Measurements from ENCODE around the gene INTS11. TPM values are rescaled to one million over a fixed set of nuclear protein-coding genes. Genes with fewer than 3 reads are reported as not detected.

INTS11 gene
- 46.5 to 63.1 TPM (median 58.1 TPM) in 5 replicates for total RNA-seq (2022; extraction: Qiagen RNA extraction)

DNA sequence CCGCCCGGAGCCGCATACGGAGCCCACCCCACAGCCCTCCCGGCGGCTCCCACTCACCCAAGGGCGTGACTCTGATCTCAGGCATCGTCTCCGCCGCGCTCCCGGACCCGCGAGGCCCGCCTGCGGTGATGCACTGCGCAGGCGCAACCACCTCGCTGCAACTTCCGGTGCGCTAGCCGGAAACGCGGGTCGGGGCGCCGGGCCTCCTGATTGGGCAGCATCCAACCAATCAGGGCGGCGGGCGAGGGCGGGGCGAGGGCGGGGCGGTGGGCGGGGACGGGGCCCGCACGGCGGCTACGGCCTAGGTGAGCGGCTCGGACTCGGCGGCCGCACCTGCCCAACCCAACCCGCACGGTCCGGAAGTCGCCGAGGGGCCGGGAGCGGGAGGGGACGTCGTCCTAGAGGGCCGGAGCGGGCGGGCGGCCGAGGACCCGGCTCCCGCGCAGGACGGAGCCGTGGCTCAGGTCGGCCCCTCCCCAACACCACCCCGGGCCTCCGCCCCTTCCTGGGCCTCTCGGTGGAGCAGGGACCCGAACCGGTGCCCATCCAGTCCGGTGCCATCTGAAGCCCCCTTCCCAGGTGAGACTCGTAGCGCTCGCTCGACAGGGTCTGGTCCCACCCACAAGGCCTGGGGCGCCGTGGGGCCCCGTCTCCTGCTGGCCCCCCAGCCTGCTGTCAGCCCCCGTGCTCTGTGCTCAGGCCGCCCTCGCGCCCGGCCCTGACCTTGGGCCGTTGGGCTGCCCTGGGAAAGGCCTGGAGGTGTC lies at the start of gene INTS11, which contains the start of gene CPTP:
Gene INTS11, minus strand, starts transcription at position 137 of the 764 bp plus-strand sequence. Its CDS starts 52 bp downstream, at position 85.
Gene CPTP, plus strand, starts transcription at position 279 of the 764 bp plus-strand sequence. CDS start 2,109 bp downstream, outside the sequence.

DNA sequence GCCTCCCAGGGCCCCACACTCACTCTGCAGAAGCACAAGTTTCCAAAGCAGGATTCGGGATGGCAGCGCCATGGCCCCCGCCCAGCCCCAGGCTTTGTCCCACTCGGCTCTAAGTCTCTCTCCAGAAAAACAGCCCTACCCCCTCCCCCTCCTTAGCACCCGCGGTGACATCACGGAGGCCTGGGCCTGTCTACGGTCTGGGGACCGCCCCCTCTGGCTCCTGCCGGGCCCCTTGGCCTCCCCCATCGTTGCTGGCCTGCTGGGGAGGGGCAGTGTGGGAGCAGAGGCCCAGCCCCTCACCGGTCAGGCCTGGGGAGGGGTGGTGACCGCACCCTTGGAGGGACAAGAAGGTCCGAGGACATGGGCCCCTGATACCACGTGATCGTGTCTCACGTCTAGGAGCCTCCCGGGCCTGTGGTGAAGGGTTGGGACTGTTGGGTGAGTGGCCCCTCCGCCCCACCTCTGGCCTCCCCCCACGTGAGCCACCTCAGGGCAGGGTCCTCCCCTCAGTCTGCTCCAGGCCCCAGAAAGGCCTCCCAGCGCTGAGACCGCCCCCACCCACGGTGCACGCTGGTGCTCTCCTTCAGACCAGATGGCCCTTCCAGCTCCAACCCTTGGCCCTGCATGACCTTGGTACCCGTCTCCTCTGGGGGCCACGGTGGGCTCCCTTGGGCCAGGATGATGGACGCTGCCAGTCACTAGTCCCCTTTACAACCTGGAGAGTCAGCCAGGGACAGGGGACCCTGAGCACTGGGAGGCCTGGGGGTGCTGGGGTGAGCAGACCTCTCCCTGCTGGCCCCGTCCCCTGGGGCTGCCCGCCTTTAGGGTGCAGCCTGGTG lies 34.2 kb upstream of the INTS11 start, which contains the start of gene MXRA8:
Gene MXRA8, minus strand, starts transcription at position 123 of the 839 bp plus-strand sequence. Its CDS starts 51 bp downstream, at position 72.

DNA sequence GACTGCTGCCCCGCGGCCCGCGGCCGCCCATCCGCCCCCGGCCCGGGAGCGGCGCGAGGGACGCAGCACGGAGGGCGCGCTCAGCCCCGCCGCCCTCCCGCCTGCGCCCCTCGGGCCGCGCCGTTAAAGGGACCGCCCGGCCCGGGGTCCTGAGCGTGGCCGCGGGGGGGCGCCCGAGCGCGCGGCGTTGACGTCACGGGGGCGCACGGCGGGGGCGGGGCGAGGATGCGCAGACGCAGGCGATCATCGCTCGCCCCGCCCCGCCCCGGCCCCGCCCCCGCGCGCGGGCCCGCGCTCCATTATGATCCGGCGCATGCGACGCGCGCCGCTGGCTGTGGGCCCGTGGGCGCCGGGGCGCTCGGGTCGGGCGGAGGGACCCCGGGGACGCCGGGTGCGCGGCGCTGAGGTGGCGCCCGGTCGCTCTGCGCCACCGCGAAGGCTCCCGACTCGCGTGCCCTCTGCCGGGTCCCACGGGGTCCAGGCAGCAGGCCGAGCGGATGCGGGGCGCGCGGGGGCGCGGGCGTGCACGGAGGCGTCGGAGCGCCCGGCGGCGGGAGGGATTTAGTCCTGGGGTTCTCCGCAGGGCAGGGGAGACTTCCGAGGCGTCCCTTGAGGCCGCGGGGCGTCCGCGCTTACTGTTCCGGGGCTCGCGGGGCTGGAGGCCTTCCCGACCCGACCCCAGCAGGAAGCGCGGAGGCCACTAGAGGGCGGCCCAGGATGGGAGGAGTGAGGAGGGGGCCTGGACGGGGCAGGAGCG lies 25.0 kb upstream of the INTS11 start, which contains the start of gene DVL1:
Gene DVL1, minus strand, starts transcription at position 163 of the 757 bp plus-strand sequence. CDS start 353 bp downstream, outside the sequence.

DNA sequence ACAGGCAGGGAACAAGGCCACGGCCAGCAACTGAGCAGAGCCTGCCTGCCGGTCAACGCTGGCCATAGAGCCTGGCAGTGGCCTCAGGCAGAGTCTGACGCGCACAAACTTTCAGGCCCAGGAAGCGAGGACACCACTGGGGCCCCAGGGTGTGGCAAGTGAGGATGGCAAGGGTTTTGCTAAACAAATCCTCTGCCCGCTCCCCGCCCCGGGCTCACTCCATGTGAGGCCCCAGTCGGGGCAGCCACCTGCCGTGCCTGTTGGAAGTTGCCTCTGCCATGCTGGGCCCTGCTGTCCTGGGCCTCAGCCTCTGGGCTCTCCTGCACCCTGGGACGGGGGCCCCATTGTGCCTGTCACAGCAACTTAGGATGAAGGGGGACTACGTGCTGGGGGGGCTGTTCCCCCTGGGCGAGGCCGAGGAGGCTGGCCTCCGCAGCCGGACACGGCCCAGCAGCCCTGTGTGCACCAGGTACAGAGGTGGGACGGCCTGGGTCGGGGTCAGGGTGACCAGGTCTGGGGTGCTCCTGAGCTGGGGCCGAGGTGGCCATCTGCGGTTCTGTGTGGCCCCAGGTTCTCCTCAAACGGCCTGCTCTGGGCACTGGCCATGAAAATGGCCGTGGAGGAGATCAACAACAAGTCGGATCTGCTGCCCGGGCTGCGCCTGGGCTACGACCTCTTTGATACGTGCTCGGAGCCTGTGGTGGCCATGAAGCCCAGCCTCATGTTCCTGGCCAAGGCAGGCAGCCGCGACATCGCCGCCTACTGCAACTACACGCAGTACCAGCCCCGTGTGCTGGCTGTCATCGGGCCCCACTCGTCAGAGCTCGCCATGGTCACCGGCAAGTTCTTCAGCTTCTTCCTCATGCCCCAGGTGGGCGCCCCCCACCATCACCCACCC lies 6.9 kb upstream of the INTS11 start, which contains the start of gene TAS1R3:
Gene TAS1R3, plus strand, starts transcription at position 213 of the 898 bp plus-strand sequence. Its CDS starts 66 bp downstream, at position 279.

DNA sequence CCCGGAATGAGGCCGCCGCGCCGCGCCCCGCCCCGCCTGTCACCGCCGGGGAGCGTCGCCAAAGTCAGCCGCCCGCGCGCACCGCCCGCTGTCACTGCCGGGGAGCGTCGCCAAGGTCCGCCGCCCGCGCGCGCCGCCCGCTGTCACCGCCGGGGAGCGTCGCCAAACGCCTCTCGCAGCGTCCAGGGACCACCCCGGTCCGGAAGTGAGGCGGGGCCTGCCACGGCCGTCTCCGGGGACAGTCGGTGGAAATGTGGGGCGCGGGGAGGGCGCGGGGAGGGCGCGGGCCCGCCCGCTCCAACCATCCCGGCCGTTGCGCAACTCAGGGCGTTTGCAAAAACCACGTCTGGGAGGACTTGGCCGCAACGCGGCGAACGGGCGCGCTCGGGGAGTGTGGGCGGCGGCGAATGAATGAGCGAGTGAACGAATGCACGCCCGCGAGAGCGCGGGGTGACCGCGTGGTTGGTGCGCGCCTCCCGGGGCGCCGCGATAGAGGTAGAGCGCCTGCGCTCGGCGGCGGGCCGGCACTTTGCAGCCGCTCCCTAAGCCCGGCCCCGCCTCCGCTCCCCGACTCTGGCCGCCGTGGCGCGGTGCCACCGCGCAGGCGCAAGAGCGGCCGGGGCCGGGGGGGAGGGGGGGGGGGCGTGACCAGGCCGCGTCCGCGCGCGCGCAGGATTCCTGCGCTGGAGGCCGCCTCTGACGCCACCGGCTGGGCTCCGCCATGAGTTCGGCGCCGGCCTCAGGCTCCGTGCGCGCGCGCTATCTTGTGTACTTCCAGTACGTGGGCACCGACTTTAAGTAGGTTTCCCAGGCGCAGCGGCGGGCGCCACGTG lies 16.3 kb downstream of the INTS11 start, which contains the start of the genes ACAP3 and PUSL1:
Gene ACAP3, minus strand, starts transcription at position 8 of the 833 bp plus-strand sequence. CDS start 115 bp downstream, outside the sequence.
Gene PUSL1, plus strand, starts transcription at position 675 of the 833 bp plus-strand sequence. Its CDS starts 47 bp downstream, at position 722.

DNA sequence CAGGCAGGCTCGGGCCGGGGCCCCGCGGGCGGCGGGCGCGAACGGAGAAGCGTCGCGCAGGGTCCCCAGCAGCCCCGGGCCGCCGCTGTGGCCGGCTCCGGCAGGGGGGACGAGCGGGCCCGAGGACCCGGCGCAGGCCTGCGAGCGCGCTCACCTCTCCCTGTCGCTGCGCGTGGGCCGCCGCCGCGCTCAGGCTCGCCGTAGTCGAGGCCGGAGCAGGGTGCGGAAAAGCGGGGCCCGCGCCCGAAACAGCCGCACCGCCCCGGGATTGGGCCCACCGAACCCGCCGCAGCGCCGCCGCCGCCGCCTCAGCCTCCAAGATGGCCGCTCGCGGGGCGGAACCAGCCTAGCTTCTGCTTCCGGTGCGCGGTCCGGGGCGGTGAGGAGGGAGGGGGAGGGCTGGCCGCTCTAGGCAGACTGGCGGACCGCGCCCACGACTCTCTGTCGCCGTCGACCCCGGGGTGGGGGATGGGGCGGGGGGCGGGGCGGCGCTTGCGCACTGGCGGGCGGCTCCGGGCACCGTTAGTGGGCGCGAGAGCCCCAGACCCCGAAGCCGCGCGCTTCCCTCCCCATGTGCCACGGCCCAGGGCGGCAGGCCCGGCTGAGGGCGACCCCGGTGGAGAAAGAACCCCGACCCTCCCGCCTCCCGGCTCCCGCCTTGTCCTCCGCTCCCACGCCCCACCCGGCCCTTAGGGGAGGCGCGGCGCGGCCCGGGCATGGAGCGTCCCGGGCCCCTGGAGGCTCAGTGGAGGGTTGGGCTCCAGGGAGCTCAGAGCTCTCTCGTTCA lies 50.8 kb downstream of the INTS11 start, which contains the start of gene UBE2J2:
Gene UBE2J2, minus strand, starts transcription at position 343 of the 787 bp plus-strand sequence. CDS start 5,862 bp downstream, outside the sequence.

Other genes with a start within 250 kb of the INTS11 start
- gene C1orf159, start 208.6 kb downstream of the INTS11 start, total RNA-seq (2022; extraction: Qiagen RNA extraction), result 8.2 to 14.5 TPM (median 13.7 TPM) in 5 replicates
- gene TTLL10, start 150.8 kb downstream of the INTS11 start, total RNA-seq (2022; extraction: Qiagen RNA extraction), result not detected in 5 replicates
- 0.09 to 0.20 TPM (median 0.13 TPM) in 4 of 5 replicates, not detected in the other for gene TNFRSF18, start 118.1 kb downstream of the INTS11 start, total RNA-seq (2022; extraction: Qiagen RNA extraction)
- gene TNFRSF4, start 110.5 kb downstream of the INTS11 start, total RNA-seq (2022; extraction: Qiagen RNA extraction), result 0.13 to 0.34 TPM (median 0.20 TPM) in 4 of 5 replicates, not detected in the other
- 109 to 135 TPM (median 131 TPM) in 5 replicates for gene SDF4, start 92.7 kb downstream of the INTS11 start, total RNA-seq (2022; extraction: Qiagen RNA extraction)
- 11.0 to 19.8 TPM (median 18.8 TPM) in 5 replicates for gene B3GALT6, start 92.4 kb downstream of the INTS11 start, total RNA-seq (2022; extraction: Qiagen RNA extraction)
- 0.71 to 1.9 TPM (median 1.4 TPM) in 5 replicates for gene C1QTNF12, start 77.9 kb downstream of the INTS11 start, total RNA-seq (2022; extraction: Qiagen RNA extraction)
- gene UBE2J2, start 50.8 kb downstream of the INTS11 start, total RNA-seq (2022; extraction: Qiagen RNA extraction), result 36.2 to 50.4 TPM (median 45.1 TPM) in 5 replicates
- gene SCNN1D, start 44.2 kb downstream of the INTS11 start, total RNA-seq (2022; extraction: Qiagen RNA extraction), result 0.52 to 1.3 TPM (median 1.1 TPM) in 5 replicates
- gene ACAP3, start 16.7 kb downstream of the INTS11 start, total RNA-seq (2022; extraction: Qiagen RNA extraction), result 8.2 to 16.9 TPM (median 14.4 TPM) in 5 replicates
- gene PUSL1, start 16.1 kb downstream of the INTS11 start, total RNA-seq (2022; extraction: Qiagen RNA extraction), result 15.8 to 25.3 TPM (median 23.7 TPM) in 5 replicates
- gene CPTP, start 142 bp upstream of the INTS11 start, total RNA-seq (2022; extraction: Qiagen RNA extraction), result 18.3 to 25.4 TPM (median 24.0 TPM) in 5 replicates
- gene TAS1R3, start 6.6 kb upstream of the INTS11 start, total RNA-seq (2022; extraction: Qiagen RNA extraction), result 0.09 to 0.26 TPM (median 0.23 TPM) in 5 replicates
- gene DVL1, start 24.8 kb upstream of the INTS11 start, total RNA-seq (2022; extraction: Qiagen RNA extraction), result 41.0 to 73.2 TPM (median 64.0 TPM) in 5 replicates
- 0.11 to 0.36 TPM (median 0.15 TPM) in 4 of 5 replicates, not detected in the other for gene MXRA8, start 33.9 kb upstream of the INTS11 start, total RNA-seq (2022; extraction: Qiagen RNA extraction)
- gene AURKAIP1, start 50.5 kb upstream of the INTS11 start, total RNA-seq (2022; extraction: Qiagen RNA extraction), result 107 to 197 TPM (median 169 TPM) in 5 replicates
- 38.0 to 55.0 TPM (median 48.1 TPM) in 5 replicates for gene CCNL2, start 74.7 kb upstream of the INTS11 start, total RNA-seq (2022; extraction: Qiagen RNA extraction)
- gene MRPL20, start 82.6 kb upstream of the INTS11 start, total RNA-seq (2022; extraction: Qiagen RNA extraction), result 128 to 145 TPM (median 135 TPM) in 5 replicates
- 0.03 to 0.10 TPM (median 0.07 TPM) in 3 of 5 replicates, not detected in the others for gene ANKRD65, start 96.6 kb upstream of the INTS11 start, total RNA-seq (2022; extraction: Qiagen RNA extraction)
- gene VWA1, start 111.0 kb upstream of the INTS11 start, total RNA-seq (2022; extraction: Qiagen RNA extraction), result 3.7 to 15.9 TPM (median 14.0 TPM) in 5 replicates
- gene ATAD3C, start 125.0 kb upstream of the INTS11 start, total RNA-seq (2022; extraction: Qiagen RNA extraction), result not detected in 5 replicates
- 1.1 to 3.4 TPM (median 2.9 TPM) in 5 replicates for gene ATAD3B, start 147.1 kb upstream of the INTS11 start, total RNA-seq (2022; extraction: Qiagen RNA extraction)
- gene ATAD3A, start 187.5 kb upstream of the INTS11 start, total RNA-seq (2022; extraction: Qiagen RNA extraction), result 28.5 to 38.5 TPM (median 36.5 TPM) in 5 replicates
- 0.36 to 0.75 TPM (median 0.58 TPM) in 4 of 5 replicates, not detected in the other for gene TMEM240, start 216.0 kb upstream of the INTS11 start, total RNA-seq (2022; extraction: Qiagen RNA extraction)

All from A549 treated with AZD2906 at 1 μM for 4 hours (cell line).